ENCODE data around the gene ZNF664. TPM values are rescaled to one million over a fixed set of nuclear protein-coding genes. Genes with fewer than 3 reads are reported as not detected.

The ZNF664 gene
- total RNA-seq, 6 experiments from 2014 or later: 37.3 to 46.5 (median 43.2) TPM

- intact Hi-C loops (cut with DNase I): no loop called here
- no peak for DNase-seq
- 94% methylated on average over 2 of the region's 3 CpGs for WGBS (ENCODE audit: insufficient coverage, low coverage, low lambda C conversion rate, missing lambda C conversion rate)
- Histone ChIP-seq H3K9me3 (no peaks in the 10 kb centered on the region), H3K27ac (no peak overlapping the region), H3K27me3 (no peaks in the 10 kb centered on the region), H3K36me3 (no peaks in the 10 kb centered on the region), H3K4me3 (no peak overlapping the region), H3K4me1 (peaks cover 0 to 18% (median 5%) of the 10 kb centered on the region in 4 donors)
- no peak for TF ChIP-seq CTCF (IDR thresholded peaks at IDR 0.05)
- no peak for TF ChIP-seq POLR2A (IDR thresholded peaks at IDR 0.05)
- ATAC-seq: no peak
Measured at GRCh38 chr12:123966596-123966995, 6.4 kb upstream of the ZNF664 start.

- Histone ChIP-seq H3K4me1 (peaks cover 0 to 18% (median 5%) of the 10 kb centered on the region in 4 donors), H3K4me3 (no peak overlapping the region), H3K27me3 (no peaks in the 10 kb centered on the region), H3K27ac (no peak overlapping the region), H3K9me3 (no peaks in the 10 kb centered on the region), H3K36me3 (no peaks in the 10 kb centered on the region)
- ATAC-seq (no peak), DNase-seq (no peak)
- WGBS (ENCODE audit: insufficient coverage, low coverage, low lambda C conversion rate, missing lambda C conversion rate): 85% methylated on average over 8 of the region's 8 CpGs
- TF ChIP-seq CTCF (IDR thresholded peaks at IDR 0.05) (no peak), POLR2A (IDR thresholded peaks at IDR 0.05) (no peak)
- intact Hi-C loops (cut with DNase I): no loop called here
Measured at GRCh38 chr12:123967121-123967586, 5.9 kb upstream of the ZNF664 start.

GRCh38 chr12:123971449-123971769 is 1.6 kb upstream of the ZNF664 start:
- 12% methylated on average over 10 of the region's 10 CpGs for WGBS (ENCODE audit: insufficient coverage, low coverage, low lambda C conversion rate, missing lambda C conversion rate)
- peak overlapping the region; percentile 90 to 92 (median 92) for H3K4me3 ChIP-seq
- intact Hi-C loops (cut with DNase I): no loop called here
- no peaks in the 10 kb centered on the region for H3K27me3 ChIP-seq
- no peaks in the 10 kb centered on the region for H3K9me3 ChIP-seq
- ATAC-seq (no peak), DNase-seq (no peak)
- H3K27ac ChIP-seq: peak overlapping the region in 2 of 3 donors; percentile 77 to 80
- peaks cover 0 to 16% (median 0%) of the 10 kb centered on the region in 4 donors for H3K4me1 ChIP-seq
- TF ChIP-seq POLR2A (IDR thresholded peaks at IDR 0.05): no peak
- no peaks in the 10 kb centered on the region for H3K36me3 ChIP-seq

- Histone ChIP-seq H3K27ac (peak overlapping the region; percentile 77 to 86 (median 80)), H3K9me3 (no peaks in the 10 kb centered on the region), H3K27me3 (no peaks in the 10 kb centered on the region), H3K4me1 (peaks cover 0 to 16% (median 0%) of the 10 kb centered on the region in 4 donors), H3K36me3 (no peaks in the 10 kb centered on the region), H3K4me3 (peak overlapping the region; percentile 90 to 92 (median 92))
- TF ChIP-seq POLR2A (IDR thresholded peaks at IDR 0.05) (peak; percentile 43), CTCF (IDR thresholded peaks at IDR 0.05) (no peak)
- intact Hi-C loops (cut with DNase I): no loop called here
- DNase-seq (peak; percentile 42 to 63 (median 58)), ATAC-seq (peak; percentile 12 to 40 (median 28))
- WGBS (ENCODE audit: insufficient coverage, low coverage, low lambda C conversion rate, missing lambda C conversion rate): 2% methylated on average over 13 of the region's 55 CpGs
Measured at GRCh38 chr12:123971770-123972456, 1.1 kb upstream of the ZNF664 start.

- Histone ChIP-seq H3K27me3 (no peaks in the 10 kb centered on the region), H3K4me1 (peaks cover 0 to 16% (median 0%) of the 10 kb centered on the region in 4 donors), H3K27ac (peak overlapping the region in 2 of 3 donors; percentile 52 to 80), H3K9me3 (no peaks in the 10 kb centered on the region), H3K36me3 (peaks cover 0 to 9% (median 0%) of the 10 kb centered on the region in 4 donors), H3K4me3 (peak overlapping the region; percentile 71 to 90 (median 75))
- TF ChIP-seq CTCF (IDR thresholded peaks at IDR 0.05) (no peak), POLR2A (IDR thresholded peaks at IDR 0.05) (no peak)
- ATAC-seq (peak in 3 of 4 donors; percentile 7 to 21 (median 17)), DNase-seq (peak; percentile 57 to 73 (median 60))
- intact Hi-C loops (cut with DNase I): no loop called here
- 4% methylated on average over 20 of the region's 69 CpGs for WGBS (ENCODE audit: insufficient coverage, low coverage, low lambda C conversion rate, missing lambda C conversion rate)
Measured at GRCh38 chr12:123973552-123974341, 732 bp downstream of the ZNF664 start.
